Activated CD4-positive, CD25-positive, alpha-beta regulatory T cell treated with anti-CD3 and anti-CD28 coated beads, Interleukin-2, amount 50 U/mL, for 16 hours (primary cell): ENCODE measurements around the gene SERPINB6.
"Not testable (repeated sequence)": the region's sequence is repeated elsewhere in the genome, so short reads cannot be mapped to it uniquely, and the experiment has no call there.

Experiments used
- DNase-seq: peaks from one replicate; pipeline ENCODE4 v3.0.0-alpha.2; 2020; ENCODE audit warnings: low read depth, low spot score

Gene SERPINB6

DNA sequence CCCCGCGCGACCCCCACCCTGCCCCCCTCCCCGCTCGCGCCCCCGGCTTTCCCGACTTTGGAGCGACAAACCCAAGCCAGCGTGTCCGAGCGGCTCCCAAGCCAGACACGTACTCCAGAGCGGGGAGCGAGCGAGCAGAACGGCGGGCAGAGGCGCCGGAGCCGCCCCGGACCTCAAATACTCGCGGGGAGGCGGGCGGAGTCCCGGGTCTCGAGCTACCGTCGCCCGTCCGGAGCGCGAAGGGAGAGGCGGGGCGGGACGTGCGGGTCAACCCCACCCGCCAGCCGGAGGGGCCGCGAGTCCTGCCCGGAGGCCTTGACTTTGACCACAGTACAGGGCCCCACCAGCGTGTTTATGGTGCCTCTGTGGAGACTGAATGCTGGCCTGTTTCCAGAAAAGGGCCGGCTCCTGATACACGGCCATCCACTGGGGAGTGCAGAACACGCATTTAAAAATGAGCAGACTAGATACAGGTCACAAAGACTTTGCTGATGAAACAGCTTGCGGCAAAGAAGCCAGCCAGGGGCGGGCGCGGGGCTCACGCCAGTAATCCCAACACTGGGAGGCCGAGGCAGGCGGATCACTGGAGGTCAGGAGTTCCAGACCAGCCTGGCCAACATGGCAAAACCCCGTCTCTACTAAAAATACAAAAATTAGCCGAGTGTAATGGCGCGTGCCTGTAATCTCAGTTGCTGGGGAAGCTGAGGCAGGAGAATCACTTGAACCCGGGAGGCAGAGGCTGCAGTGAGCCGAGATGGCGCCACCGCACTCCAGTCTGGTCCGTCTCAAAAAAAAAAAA lies at the start of gene SERPINB6:
Gene SERPINB6 (minus strand): TSS at position 148 of the 799 bp plus-strand sequence. CDS start 12,235 bp downstream, outside the sequence.
- no peak for DNase-seq

DNA sequence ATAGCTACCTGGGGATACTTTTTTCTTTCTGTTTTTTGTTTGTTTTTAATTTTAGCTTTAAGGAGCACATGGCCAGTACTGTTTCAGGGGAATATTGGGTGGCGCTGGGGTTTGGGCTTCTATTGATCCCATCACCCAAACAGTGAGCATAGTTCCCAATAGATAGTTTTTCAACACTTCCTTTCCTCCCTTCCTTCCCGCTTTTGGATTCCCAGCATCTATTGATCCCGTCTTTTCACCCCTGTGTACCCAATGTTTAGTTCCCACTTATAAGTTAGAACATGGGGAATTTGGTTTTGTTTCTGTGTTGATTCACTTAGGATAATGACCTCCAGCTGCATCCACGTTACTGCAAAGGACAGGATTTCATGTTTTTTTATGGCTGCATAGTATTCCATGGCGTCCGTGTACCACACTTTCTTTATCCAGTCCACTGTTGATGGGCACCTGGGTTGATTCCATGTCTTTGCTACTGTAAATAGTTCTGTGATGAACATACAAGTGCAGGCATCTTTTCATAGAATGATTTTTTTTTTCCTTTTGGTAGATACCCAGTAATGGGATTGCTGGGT lies 48.5 kb upstream of the SERPINB6 start:
- DNase-seq: no peak

DNA sequence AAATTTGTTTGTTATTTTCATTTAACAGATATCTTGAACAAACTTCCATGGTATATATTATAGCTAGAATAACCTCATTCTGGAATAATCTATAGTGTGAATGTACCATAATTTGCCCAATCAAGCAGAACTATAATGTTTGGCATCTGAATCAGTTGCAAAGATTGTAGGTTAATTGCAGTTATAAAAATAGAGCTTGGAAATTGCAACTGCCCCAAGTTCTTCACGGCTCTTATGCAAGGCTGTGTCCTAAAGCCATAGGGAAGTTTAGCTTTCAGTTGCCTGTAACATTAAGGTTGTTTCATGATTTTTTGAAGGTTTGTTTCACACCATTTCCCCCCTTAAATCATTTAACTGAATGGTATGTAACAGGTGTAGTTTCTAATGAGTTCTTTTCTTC lies 47.7 kb upstream of the SERPINB6 start:
- DNase-seq: no peak

DNA sequence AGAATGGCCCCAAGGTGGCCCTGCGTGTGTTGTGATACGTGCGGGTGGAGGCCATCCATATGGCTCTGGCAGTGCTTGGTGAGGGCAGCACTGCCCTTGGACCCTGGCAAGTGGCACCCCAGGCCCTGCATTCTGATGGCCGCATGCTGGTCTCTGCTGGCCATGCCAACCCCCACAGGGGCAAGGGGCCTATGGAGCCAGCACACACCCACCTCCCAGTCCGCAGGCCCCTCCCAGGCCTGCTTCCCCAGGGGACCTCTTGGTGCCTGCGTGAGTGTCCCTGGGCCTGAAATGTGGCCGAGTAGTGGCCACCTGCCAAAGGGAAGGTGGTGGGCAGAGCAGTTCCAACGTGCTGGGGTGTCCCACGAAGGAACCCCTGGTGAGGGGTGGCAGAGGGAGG lies 45.9 kb upstream of the SERPINB6 start:
- no peak for DNase-seq

DNA sequence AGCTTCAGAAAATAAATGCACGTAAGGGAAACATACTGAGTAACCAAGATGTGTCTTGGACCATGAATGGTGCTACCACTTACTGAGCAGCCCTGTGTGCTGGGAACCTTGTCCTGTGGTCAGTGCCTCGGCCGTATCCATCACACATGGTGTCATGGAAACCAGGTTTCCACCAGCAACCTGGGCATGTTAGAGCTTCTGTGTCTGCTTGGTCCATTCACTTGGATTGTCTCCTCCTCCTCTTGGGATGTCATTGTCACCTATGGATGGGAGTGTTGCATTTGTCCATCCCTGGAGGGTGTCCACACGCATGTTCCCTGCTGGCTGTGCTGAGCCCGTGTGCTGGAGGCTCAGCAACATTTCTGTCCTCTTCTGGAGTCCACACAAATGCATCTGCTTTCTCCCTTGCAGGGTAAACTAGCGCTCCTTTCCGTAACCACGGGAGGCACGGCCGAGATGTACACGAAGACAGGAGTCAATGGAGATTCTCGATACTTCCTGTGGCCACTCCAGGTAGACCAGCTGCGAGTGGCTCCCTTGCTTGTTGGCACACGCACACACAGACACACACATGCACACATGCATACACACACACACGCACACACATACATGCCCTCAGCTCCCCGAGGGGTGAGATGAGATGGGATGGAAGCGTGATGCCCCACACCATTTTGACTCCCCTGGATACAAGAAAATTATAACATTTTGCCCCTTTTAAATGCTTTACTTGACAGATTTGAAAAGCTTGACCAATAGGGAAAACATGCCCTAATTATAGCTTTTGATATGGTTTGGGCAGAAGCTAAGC lies 45.3 kb upstream of the SERPINB6 start:
- no peak for DNase-seq

DNA sequence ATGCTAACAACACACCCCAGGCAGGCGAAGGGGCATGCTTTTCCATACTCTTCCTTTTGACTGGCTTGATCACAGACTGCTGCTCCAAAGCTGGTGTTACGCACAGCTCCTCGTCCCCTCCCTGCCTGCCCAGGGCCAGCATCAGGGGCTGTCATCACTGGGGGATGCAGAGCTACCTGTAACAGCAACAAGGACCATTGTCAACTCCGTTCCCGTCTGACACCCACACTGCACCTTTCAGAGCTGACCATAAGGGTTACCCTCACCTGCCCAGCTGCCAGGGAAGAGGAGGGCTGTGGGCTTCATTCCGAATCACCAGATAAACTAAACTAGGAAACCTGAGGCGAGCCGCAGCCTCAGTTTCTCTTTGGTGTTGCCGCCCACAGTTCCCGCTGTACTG lies 43.8 kb upstream of the SERPINB6 start:
- no peak for DNase-seq

DNA sequence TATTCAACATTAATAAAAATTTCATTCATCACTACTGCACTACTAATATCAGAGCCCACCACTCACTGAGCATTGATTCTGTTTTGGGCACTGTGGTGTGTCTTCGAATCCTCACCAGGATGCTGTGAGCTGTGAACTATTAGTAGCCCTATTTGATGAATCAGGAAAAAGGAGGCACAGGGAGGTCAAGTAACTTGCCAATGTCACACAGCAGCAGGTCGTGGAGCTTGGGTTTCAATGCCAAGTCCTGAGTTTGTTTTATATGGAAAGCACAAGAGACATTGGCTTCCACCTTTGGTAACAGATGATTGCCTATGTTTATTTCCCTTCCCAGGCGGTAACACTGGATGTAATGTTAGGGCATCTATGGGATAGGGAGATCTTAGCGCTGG lies 43.3 kb upstream of the SERPINB6 start:
- no peak for DNase-seq

DNA sequence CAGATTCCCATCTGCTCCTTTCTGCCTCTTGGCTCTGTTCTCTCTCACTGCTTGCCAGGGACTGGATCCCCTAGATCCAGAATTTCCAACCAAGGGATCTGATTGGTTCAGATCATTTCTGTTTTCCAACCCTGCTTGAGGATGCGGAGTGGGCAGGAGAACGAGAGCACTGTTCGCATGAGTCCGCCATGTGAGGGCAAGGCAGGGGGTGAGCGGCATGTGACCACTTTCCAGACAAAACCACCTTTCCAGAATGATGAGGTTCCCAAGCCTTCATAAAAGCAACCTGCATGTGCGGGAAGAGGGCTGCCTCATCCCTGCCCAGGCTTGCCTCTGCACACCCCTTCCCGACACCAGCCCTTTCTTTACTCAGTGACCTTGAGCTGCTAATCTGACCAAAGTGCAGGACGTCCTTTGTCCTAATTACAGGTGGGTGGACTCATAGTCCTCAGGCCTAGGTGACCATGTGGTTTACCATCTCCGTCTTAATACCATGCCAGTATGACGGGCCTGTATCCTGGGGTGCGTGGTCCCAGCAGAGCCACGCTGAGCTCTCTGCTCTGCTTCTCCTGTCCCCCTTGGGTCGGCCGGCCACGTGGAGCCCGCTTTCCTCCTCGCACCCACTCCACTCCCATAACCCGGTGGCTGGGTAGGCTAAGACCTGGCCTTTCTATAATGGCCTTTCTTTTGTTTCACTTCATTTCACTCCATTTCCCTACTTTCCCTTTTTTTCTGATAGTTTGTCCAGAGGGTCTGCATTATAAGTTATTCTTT lies 42.7 kb upstream of the SERPINB6 start:
- DNase-seq: no peak

DNA sequence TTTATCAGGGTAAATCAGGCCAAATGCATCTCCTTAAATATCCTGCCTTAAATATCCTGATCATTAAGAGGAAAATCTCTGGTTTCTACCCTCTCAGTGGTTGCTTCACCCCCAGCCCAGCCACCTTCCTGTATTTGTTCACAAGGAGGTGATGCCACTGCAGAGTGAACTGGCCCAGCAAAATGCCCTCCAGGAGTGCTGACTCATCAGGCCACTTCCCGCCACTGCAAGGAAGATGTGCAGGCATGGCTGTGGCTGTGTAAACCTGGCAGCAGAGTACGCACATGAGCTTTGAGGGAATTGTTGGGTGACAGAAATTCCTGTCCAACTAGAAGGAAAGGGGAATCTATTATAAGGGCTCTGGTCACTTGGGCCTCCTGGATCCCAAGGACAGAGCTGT lies 42.1 kb upstream of the SERPINB6 start:
- DNase-seq: no peak

DNA sequence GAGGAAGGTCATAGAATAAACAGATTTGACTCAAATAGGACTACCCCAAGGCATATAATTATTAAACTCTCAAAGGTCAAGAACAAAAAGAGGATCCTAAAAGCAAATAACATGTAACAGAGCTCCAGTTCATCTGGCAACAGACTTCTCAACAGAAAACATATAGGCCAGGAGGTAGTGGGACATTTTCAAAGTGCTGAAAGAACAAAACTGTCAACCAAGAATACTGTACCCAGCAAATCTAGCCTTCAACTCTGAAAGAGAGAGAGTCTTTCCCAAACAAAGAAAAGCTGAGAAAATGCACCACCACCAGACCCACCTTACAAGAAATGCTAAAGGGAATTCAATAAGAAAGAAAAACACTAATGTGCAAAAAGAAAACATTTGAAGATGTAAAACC lies 40.2 kb upstream of the SERPINB6 start:
- DNase-seq: no peak

DNA sequence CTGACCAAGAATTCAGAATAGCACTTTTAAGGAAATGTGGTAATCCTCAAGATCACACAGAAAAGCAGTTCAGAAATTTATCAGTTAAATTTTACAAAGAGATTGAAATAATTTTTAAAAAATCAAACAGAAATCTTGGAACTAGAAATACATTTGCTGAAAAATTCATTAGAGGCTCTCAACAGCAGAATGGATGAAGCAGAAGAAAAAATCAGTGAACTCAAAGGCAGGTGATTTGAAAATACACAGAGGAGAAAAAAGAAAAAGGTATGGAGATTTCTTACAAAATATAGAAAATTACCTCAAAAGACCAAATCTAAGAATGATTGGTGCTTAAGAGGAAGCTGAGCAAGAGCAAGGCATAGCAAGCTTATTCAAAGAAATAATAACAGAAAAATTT lies 39.8 kb upstream of the SERPINB6 start:
- no peak for DNase-seq

DNA sequence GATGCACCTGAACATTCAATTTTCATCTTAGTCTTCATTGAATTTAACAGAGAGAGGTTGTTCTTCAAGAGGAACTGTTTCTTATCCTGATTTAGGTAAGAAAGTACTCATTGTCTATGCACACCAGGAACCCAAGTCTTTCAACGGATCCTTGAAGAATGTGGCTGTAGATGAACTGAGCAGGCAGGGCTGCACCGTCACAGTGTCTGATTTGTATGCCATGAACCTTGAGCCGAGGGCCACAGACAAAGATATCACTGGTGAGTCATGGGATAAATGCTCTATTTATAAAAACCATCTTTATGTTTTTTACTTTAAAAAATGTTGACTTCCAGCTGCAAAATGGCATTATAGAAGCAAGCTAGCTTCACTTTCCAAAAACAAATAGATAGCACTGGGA lies 38.6 kb upstream of the SERPINB6 start:
- no peak for DNase-seq

DNA sequence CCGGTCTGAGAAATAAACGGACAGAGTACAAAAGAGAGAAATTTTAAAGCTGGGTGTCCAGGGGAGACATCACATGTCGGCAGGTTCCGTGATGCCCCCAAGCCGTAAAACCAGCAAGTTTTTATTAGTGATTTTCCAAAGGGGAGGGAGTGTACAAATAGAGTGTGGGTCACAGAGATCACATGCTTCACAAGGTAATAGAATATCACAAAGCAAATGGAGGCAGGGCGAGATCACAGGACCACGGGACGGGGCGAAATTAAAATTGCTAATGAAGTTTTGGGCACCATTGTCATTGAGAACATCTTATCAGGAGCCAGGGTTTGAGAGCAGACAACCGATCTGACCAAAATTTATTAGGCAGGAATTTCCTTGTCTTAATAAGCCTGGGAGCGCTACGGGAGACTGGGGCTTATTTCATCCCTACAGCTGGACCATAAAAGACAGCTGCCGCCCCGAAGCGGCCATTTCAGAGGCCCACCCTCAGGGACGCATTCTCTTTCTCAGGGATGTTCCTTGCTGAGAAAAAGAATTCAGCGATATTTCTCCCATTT lies 37.4 kb upstream of the SERPINB6 start:
- DNase-seq: not testable (repeated sequence)

DNA sequence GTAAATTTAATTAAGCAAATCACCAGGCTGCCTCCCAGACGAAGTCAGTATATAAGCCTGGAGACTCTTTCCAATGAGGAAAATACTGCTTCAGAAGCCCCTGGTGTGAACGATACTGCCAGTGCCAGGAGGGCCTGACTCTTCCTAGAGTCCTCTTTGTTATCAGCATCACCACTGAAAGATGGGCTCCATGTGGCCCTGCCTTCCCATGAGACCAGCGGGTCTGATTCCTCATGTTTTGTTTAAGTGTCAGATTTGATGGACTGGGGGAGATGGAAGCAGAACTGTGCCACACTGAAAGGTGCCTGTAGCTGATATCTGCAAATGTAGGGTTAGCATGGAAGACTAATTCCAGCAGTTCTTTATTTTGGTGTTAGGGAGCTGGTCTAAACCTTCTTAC lies 36.2 kb upstream of the SERPINB6 start:
- no peak for DNase-seq

DNA sequence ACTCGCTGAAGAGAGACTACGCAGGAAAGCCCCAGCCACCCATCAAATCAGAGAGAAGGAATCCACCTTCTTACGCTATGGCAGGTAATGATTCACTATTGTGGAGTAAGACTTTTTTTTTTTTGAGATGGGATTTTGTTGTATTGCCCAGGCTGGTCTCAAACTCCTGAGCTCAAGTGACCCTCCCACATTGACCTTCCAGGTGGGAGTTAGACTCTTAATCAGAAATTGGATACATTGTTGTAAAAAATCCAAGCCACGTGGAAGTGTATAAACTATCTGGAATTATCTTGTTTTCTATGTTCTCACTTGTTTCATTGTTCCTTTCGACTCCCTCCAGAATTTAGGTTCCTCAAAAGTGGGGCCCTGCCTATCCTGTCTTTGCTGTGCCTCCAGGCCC lies 35.1 kb upstream of the SERPINB6 start:
- DNase-seq: no peak

DNA sequence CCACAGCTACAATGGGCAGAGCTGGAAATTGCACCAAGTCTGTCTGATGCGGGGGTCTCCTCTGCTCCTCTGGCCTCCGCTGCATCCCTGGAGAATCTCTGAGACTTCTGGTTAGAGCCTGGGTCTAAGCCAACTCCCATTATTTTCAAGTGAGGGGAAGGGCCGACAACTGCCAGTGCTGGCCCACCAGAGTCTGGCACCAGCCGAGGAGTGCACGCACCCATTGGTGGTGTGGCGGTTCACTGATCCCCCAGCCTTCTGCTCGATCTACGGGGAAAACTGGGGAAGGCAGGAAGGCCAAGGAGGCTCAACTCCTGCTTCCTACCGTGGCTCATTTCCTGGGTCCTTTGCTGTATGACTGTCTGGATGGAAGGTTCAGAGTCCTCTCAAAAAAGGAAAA lies 34.5 kb upstream of the SERPINB6 start:
- no peak for DNase-seq

DNA sequence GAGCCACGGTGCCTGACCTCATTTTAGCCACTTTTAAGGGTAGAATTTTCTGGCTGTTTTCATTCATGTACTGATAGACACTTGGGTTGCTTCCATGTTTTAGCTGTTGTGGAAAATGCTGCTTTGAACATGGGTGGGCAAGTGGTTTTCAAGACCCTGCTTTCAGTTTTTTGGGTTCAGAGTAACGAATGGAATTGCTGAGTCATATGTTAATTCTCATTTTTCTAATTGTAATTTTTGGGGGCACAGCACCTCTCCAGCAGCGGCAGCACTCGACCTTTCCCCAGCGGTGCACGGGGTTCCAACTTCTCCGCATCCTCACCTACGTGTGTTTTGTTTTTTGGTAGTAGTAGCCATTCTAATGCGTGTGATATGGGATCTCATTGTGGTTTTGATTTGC lies 33.7 kb upstream of the SERPINB6 start:
- DNase-seq: no peak

DNA sequence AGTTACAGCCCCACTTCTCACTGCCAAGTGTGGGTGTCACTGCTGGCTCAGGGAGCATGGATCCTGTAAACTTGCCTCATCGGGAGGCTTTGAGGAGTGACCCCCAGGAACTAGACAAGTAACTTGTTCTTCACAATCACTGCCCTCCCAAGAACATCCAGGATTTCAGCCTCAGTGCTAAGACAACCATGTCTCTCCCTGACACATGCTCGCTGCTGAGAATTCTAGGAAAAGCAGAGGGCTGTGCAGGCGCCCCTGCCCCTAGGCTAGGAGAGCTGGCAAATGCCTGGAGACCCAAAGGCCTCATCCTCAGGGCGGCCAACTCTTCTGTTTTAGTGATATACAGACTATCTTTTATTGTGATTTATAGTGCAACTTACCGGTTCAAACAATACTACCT lies 31.9 kb upstream of the SERPINB6 start:
- not testable (repeated sequence) for DNase-seq

DNA sequence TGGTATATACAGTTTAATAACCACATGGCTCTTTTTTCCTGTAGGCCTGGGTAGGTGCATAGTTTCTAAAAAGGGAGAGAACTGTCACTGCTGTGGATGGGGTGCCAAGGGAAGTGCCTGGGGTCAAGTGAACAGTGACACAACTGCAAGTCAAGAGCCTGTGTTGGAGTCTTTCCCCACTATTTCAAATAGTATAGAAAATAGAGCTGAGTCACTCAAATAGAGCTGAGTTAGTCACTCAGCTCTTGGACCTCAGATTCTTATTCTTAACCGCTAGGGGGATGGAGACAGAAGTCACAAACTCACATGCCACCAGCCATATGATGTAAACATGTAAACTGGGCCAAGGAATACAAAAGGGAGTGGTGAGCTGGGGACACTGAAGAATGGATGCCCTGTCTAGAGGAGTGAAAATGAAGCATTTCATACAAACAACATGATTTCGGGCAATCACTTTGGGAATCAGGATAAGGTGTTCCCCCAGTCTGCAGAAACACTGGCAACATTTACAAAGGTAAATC lies 30.5 kb upstream of the SERPINB6 start:
- DNase-seq: no peak

DNA sequence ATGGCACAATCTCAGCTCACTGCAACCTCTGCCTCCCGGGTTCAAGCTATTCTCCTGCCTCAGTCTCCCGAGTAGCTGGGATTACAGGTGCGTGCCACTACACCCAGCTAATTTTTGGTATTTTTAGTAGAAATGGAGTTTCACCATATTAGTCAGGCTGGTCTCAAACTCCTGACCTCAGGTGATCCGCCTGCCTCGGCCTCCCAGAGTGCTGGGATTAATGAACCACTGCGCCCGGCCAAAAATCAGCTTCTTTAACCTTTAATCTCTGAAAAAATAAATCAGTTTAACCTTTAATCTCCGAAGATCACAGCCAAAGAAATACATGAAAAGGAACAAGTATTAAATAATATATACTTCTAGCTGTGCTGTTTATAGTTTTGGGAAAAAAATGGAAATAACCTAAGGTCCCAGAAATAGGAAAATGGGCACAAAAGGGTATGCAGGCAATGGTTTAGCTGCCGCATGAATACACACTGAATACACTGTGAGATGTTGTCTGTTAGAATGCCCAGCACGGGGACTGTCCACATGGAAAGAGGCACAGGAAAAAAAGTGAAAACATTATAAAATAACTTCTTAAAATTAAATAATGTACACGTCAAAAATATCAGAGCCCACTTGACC lies 29.9 kb upstream of the SERPINB6 start:
- DNase-seq: no peak
